HFF-Myc (cell line): ENCODE data around the gene CLCN2.

Source experiments
- DNase-seq: peaks from one replicate; pipeline ENCODE4 v3.0.0-alpha.2; 2011; ENCODE audit warnings: low read depth; ENCODE audit errors: extremely low read depth
- H3K4me3 ChIP-seq: replicated peaks from 2 replicates; pipeline ENCODE4 v1.5.1; 2011; ENCODE audit warnings: low read depth, mild to moderate bottlenecking, control low read depth, low read length
- TF ChIP-seq, protein P1 (sequence below): IDR thresholded peaks from 2 replicates; pipeline ENCODE4 v1.5.1; 2012; ENCODE audit warnings: mild to moderate bottlenecking, low read depth, low read length, control low read depth; ENCODE audit errors: missing control alignments

The CLCN2 gene

DNA sequence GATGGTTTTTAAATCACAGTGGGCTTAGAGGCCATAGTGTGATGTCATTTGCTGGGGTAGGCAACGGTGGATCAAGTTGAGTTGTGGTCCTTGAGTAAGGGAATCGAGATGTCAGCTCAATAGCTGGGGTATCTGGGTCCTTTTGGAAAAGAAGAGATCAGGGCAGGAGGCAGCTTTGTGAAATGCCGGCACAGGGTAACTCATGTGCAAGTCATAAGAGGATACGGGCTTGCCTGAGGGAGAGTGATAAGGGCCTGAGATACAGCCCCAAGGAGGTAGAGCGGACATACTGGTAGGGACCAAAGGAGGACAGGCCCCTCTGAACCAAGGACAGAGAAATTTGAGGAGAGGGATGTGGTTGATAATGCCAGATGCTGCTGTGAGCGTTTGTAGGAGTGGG is 28.2 kb downstream of the CLCN2 start:
- H3K4me3 ChIP-seq: no peak overlapping the region
- DNase-seq: no peak
- TF ChIP-seq, protein P1, sequence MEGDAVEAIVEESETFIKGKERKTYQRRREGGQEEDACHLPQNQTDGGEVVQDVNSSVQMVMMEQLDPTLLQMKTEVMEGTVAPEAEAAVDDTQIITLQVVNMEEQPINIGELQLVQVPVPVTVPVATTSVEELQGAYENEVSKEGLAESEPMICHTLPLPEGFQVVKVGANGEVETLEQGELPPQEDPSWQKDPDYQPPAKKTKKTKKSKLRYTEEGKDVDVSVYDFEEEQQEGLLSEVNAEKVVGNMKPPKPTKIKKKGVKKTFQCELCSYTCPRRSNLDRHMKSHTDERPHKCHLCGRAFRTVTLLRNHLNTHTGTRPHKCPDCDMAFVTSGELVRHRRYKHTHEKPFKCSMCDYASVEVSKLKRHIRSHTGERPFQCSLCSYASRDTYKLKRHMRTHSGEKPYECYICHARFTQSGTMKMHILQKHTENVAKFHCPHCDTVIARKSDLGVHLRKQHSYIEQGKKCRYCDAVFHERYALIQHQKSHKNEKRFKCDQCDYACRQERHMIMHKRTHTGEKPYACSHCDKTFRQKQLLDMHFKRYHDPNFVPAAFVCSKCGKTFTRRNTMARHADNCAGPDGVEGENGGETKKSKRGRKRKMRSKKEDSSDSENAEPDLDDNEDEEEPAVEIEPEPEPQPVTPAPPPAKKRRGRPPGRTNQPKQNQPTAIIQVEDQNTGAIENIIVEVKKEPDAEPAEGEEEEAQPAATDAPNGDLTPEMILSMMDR: no peak

DNA sequence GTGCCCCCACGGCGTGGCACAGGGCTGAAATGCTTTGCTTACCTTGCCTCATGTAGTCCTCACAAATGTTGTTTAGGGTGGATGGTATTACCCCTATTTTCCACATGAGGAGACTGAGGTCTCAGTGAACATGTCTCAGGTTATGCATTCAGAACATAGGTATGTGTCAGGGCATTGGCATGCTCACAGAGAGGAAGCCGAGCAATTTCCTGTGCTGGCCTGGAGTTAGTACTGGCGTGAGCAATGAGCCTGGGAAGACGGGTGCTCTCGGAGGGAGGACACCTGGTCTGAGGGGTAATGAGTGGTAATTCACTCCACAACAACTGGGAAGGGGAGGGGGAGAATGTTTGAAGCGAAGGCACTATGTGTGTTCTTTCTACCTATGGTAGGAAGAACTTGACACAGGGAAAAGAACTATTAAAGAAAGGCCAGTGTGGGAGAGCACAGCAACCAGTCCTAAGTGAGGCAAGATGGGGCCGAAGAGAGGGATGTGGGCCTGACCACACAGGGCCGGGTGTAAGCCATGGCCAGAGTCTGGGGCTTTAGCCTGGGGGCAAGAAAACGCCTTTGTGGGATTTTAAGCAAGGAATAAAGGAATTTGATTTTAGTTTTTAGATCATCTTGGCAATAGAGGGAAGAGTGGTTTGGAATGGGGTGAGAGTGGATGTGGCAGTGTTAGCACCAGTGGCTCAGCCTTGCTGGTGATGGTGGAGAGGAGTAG is 28.9 kb downstream of the CLCN2 start:
- H3K4me3 ChIP-seq: no peak overlapping the region
- DNase-seq: no peak
- TF ChIP-seq, protein P1: no peak

DNA sequence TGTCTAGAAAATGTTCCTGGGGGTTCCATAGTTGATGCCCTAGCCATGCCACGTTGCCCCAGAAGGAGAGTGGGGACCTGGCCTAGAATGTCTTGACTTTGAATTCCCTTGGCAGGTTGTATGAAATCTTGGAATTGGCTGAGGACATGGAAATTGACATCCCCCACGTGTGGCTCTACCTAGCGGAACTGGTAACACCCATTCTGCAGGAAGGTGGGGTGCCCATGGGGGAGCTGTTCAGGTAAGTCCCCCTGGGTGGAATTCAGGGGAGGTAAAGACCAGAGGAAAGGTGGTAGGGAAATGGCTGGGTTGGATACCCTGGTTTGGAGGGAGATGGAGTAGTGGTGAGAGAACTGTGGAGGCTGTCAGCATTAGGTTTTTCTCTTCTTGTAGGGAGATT is 32.9 kb downstream of the CLCN2 start:
- TF ChIP-seq, protein P1: no peak
- no peak overlapping the region for H3K4me3 ChIP-seq
- no peak for DNase-seq

- DNase-seq: no peak
- TF ChIP-seq, protein P1: no peak
- no peak overlapping the region for H3K4me3 ChIP-seq
Measured at GRCh38 chr3:184327171-184327570, 34.2 kb downstream of the CLCN2 start.

DNA sequence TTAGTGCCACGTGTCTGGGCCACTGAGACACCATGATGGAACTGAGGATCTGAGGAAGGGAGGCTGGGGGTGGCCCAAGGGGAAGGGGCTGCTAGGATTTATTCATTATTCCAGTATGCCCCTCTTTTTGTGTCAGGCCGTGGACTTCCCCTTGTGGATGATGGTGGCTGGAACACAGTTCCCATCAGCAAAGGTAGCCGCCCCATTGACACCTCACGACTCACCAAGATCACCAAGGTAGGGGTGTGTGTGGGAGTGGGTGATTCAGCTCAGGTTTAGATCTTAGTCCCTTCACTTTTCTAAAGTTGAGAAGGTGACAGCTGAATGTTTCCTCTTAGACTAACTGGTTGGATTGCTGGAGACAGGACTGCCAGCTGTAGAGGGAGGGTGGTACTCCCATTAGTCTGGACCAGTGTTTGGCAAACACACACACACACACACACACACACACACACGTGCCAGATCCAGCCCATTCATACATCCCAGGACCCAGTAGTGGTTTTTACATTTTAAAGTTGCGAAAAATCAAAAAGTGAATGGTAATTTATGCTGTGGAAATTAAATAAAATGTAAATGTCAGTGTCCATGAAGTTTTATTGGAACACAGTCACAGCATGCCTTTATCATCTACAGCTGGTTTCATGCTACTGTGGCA is 35.6 kb downstream of the CLCN2 start:
- no peak for DNase-seq
- no peak overlapping the region for H3K4me3 ChIP-seq
- TF ChIP-seq, protein P1: no peak

GRCh38 chr3:184325269-184325668 is 36.1 kb downstream of the CLCN2 start:
- TF ChIP-seq, protein P1: no peak
- no peak for DNase-seq
- H3K4me3 ChIP-seq: no peak overlapping the region

DNA sequence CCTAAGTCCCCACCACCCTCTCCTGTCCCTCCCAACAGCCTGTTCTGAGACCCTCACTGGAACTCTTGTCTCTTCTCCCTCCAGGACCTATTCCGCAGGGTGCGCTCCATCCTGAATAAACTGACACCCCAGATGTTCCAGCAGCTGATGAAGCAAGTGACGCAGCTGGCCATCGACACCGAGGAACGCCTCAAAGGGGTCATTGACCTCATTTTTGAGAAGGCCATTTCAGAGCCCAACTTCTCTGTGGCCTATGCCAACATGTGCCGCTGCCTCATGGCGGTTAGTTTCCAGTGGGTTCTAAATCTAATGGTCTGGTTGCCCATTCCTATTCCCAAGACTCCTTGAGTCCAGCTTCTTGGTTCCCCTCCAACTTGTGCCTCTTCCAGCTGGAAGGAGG is 37.7 kb downstream of the CLCN2 start:
- TF ChIP-seq, protein P1: no peak
- DNase-seq: no peak
- no peak overlapping the region for H3K4me3 ChIP-seq
